Suprapubic skin (tissue), 4 donors: ENCODE measurements around the gene CDH4. TPM values are rescaled to one million over a fixed set of nuclear protein-coding genes. Genes with fewer than 3 reads are reported as not detected.

ENCODE experiments used
- DNase-seq, 2 donors: peaks; one replicate each; pipeline ENCODE4 v3.0.0-alpha.2; 2019; ENCODE audit warnings: low spot score in 2 of 2
- H3K27ac ChIP-seq: fragments of 200-600 bp; sonication (generic); one replicate; pipeline ENCODE4 v1.5.1; 2019
- H3K27me3 ChIP-seq: fragments of 200-600 bp; sonication (generic); one replicate; pipeline ENCODE4 v1.5.1; 2019
- H3K36me3 ChIP-seq: fragments of 200-600 bp; sonication (generic); one replicate; pipeline ENCODE4 v1.5.1; 2019
- H3K4me1 ChIP-seq: fragments of 200-600 bp; sonication (generic); one replicate; pipeline ENCODE4 v1.5.1; 2019
- H3K4me3 ChIP-seq: fragments of 200-600 bp; sonication (generic); one replicate; pipeline ENCODE4 v1.5.1; 2019; ENCODE audit warnings: mild to moderate bottlenecking
- H3K9me3 ChIP-seq: fragments of 200-600 bp; sonication (generic); one replicate; pipeline ENCODE4 v1.5.1; 2019
- CTCF ChIP-seq, 2 donors: fragments of 200-600 bp in 1 of 2; fragments of 450-650 bp in 1 of 2; sonication (generic) in 1 of 2; IDR thresholded peaks; one replicate each; pipeline ENCODE4 v1.5.1; 2016 to 2019; ENCODE audit warnings: antibody characterized with exemption in 2 of 2, mild to moderate bottlenecking in 1 of 2, moderate library complexity in 1 of 2
- EP300 ChIP-seq: sonication (generic); formaldehyde crosslinking; IDR thresholded peaks from one replicate; pipeline ENCODE4 v1.6.1; 2017; ENCODE audit warnings: antibody characterized with exemption
- POLR2A ChIP-seq, 2 donors: fragments of 450-650 bp; IDR thresholded peaks; one replicate each; pipeline ENCODE4 v1.6.1; 2017; ENCODE audit warnings: antibody characterized with exemption in 2 of 2, mild to moderate bottlenecking in 2 of 2, moderate library complexity in 2 of 2
- POLR2AphosphoS5 ChIP-seq, 3 donors: sonication (generic); formaldehyde crosslinking; IDR thresholded peaks; one replicate each; pipeline ENCODE4 v1.6.1; 2017; ENCODE audit warnings: antibody characterized with exemption in 3 of 3
- WGBS: methylation state at CpG from one replicate; pipeline ENCODE4 v1.1.5; 2018; 5-methylcytosine and 5-hydroxymethylcytosine counted together
- total RNA-seq, 4 donors: library from RNA; depleted of rRNA; stranded (reverse); fragments of >200 nt; gene quantifications; one replicate each; pipeline ENCODE4 v1.1.0, GENCODE V29; 2016

Gene CDH4
- total RNA-seq, 4 donors from 2014 or later: 0.91 to 5.9 (median 2.6) TPM

DNA sequence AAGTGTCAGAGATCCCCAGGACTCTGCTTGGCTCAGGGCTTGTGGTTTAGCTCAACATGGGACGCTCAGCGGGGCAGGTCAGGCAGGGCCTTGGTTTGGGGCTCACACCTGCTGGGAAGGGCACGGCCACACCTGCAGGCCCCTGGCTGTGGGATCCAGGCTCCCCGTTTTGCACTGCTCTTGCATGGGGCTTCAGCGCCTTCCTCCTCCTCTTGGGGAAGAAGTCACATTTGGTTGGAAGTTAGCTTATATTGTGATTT lies 378.3 kb downstream of the CDH4 start:
- H3K36me3 ChIP-seq: no peaks in the 10 kb centered on the region
- TF ChIP-seq EP300: no peak
- TF ChIP-seq CTCF (IDR thresholded peaks at IDR 0.05): no peak
- TF ChIP-seq POLR2A (IDR thresholded peaks at IDR 0.05): no peak
- no peak for TF ChIP-seq POLR2AphosphoS5 (IDR thresholded peaks at IDR 0.05)
- DNase-seq: no peak
- peaks cover 29% of the 10 kb centered on the region for H3K4me1 ChIP-seq
- H3K4me3 ChIP-seq: no peak overlapping the region
- peaks cover 26% of the 10 kb centered on the region for H3K27me3 ChIP-seq
- no peak overlapping the region for H3K27ac ChIP-seq
- 62% methylated on average over 2 of the region's 5 CpGs for WGBS
- no peaks in the 10 kb centered on the region for H3K9me3 ChIP-seq

- DNase-seq: no peak
- H3K4me3 ChIP-seq: no peak overlapping the region
- peaks cover 29% of the 10 kb centered on the region for H3K4me1 ChIP-seq
- peaks cover 31% of the 10 kb centered on the region for H3K27me3 ChIP-seq
- H3K9me3 ChIP-seq: no peaks in the 10 kb centered on the region
- H3K27ac ChIP-seq: no peak overlapping the region
- 88% methylated on average over 10 of the region's 10 CpGs for WGBS
- TF ChIP-seq POLR2A (IDR thresholded peaks at IDR 0.05) (no peak), POLR2AphosphoS5 (IDR thresholded peaks at IDR 0.05) (no peak), EP300 (no peak), CTCF (IDR thresholded peaks at IDR 0.05) (no peak)
- H3K36me3 ChIP-seq: no peaks in the 10 kb centered on the region
Observed at GRCh38 chr20:61630816-61631215, 378.8 kb downstream of the CDH4 start.

GRCh38 chr20:61631751-61632150 lies 379.7 kb downstream of the CDH4 start:
- WGBS: 73% methylated on average over 8 of the region's 17 CpGs
- TF ChIP-seq CTCF (IDR thresholded peaks at IDR 0.05) (no peak), POLR2AphosphoS5 (IDR thresholded peaks at IDR 0.05) (no peak), EP300 (no peak), POLR2A (IDR thresholded peaks at IDR 0.05) (no peak)
- Histone ChIP-seq H3K27me3 (peaks cover 34% of the 10 kb centered on the region), H3K4me3 (no peak overlapping the region), H3K27ac (no peak overlapping the region), H3K36me3 (no peaks in the 10 kb centered on the region), H3K4me1 (peaks cover 29% of the 10 kb centered on the region), H3K9me3 (no peaks in the 10 kb centered on the region)
- no peak for DNase-seq

- peaks cover 38% of the 10 kb centered on the region for H3K27me3 ChIP-seq
- H3K9me3 ChIP-seq: no peaks in the 10 kb centered on the region
- H3K4me3 ChIP-seq: no peak overlapping the region
- no peaks in the 10 kb centered on the region for H3K36me3 ChIP-seq
- TF ChIP-seq POLR2A (IDR thresholded peaks at IDR 0.05) (no peak), POLR2AphosphoS5 (IDR thresholded peaks at IDR 0.05) (no peak)
- no peak for DNase-seq
- peaks cover 21% of the 10 kb centered on the region for H3K4me1 ChIP-seq
- no peak overlapping the region for H3K27ac ChIP-seq
- 92% methylated on average over 1 of the region's 1 CpG for WGBS
Observed at GRCh38 chr20:61633004-61633403, 380.9 kb downstream of the CDH4 start.

GRCh38 chr20:61634376-61635145 lies 382.5 kb downstream of the CDH4 start:
- Histone ChIP-seq H3K27ac (no peak overlapping the region), H3K9me3 (no peaks in the 10 kb centered on the region), H3K27me3 (peaks cover 40% of the 10 kb centered on the region), H3K4me1 (peaks cover 9% of the 10 kb centered on the region), H3K4me3 (no peak overlapping the region), H3K36me3 (no peaks in the 10 kb centered on the region)
- WGBS: 91% methylated on average over 21 of the region's 28 CpGs
- no peak for DNase-seq
- TF ChIP-seq POLR2AphosphoS5 (IDR thresholded peaks at IDR 0.05): no peak
- no peak for TF ChIP-seq POLR2A (IDR thresholded peaks at IDR 0.05)
- TF ChIP-seq EP300: no peak

DNA sequence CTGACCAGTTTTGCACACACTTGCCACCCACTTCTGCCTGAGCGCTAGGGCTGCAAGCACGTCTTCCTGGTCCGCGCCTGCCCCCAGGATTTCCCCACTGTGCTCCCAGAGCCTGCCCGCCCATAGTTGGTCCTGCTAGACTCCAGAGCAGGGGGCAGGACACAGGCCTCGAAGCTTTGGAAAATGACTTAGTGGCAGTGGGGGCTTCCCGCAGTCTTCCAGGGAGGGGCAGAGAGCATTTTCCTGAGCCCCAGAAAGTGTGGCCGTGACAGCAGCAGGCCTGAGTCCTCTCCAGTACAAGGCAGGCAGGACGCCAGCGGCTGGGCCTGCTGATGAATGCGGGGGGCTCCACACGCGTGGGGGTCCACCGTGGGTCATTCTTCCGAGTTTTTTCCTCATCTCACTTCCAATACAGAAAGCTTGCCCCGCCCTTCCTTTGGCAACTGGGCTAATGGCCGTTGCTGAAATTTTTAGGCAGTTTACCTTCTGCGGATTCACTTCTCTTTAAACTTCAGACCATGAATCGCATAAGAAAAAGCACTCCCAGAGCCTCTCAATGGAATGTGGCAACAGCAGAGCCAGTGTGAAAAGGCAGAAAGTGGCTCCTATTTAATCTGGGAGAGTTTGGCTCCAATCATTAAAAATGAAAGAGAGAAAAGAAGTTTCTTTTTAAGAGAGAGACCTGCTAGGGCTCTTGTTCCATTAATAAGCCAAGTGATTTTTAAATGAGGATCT lies 383.8 kb downstream of the CDH4 start:
- TF ChIP-seq POLR2A (IDR thresholded peaks at IDR 0.05) (no peak), EP300 (no peak), CTCF (IDR thresholded peaks at IDR 0.05) (no peak), POLR2AphosphoS5 (IDR thresholded peaks at IDR 0.05) (no peak)
- no peaks in the 10 kb centered on the region for H3K36me3 ChIP-seq
- 75% methylated on average over 17 of the region's 19 CpGs for WGBS
- no peaks in the 10 kb centered on the region for H3K9me3 ChIP-seq
- H3K4me1 ChIP-seq: peaks cover 9% of the 10 kb centered on the region
- no peak overlapping the region for H3K27ac ChIP-seq
- H3K27me3 ChIP-seq: peaks cover 44% of the 10 kb centered on the region
- H3K4me3 ChIP-seq: no peak overlapping the region
- DNase-seq: no peak
